ENCODE results near the gene ZBP1. TPM values are rescaled to one million over a fixed set of nuclear protein-coding genes. Genes with fewer than 3 reads are reported as not detected.

The ZBP1 gene
- total and polyA plus RNA-seq, 8 donors: 0.11 to 5.3 (median 0.39) TPM; not detected in 2

GRCh38 chr20:57649617-57650015 is 29.4 kb upstream of the ZBP1 start:
- Histone ChIP-seq H3K27me3 (no peaks in the 10 kb centered on the region), H3K4me3 (no peak overlapping the region), H3K27ac (no peak overlapping the region), H3K36me3 (peaks cover 0 to 30% of the 10 kb centered on the region in 2 donors), H3K4me1 (no peaks in the 10 kb centered on the region), H3K9me3 (peaks cover 0 to 5% of the 10 kb centered on the region in 2 donors)
- ATAC-seq: no peak
- TF ChIP-seq CTCF (IDR thresholded peaks at IDR 0.05): no peak
- intact Hi-C loops (cut with DNase I): loop anchor here in 1 of 2 donors (10.0 kb wide), 1 partner anchor 435 kb away; no protein-coding TSS in a partner anchor
- no peak for DNase-seq

GRCh38 chr20:57648878-57649616 is 28.8 kb upstream of the ZBP1 start:
- no peak for TF ChIP-seq CTCF (IDR thresholded peaks at IDR 0.05)
- Histone ChIP-seq H3K9me3 (peaks cover 0 to 5% of the 10 kb centered on the region in 2 donors), H3K36me3 (peaks cover 0 to 30% of the 10 kb centered on the region in 2 donors), H3K27ac (no peak overlapping the region), H3K27me3 (no peaks in the 10 kb centered on the region), H3K4me3 (no peak overlapping the region), H3K4me1 (no peaks in the 10 kb centered on the region)
- DNase-seq (no peak), ATAC-seq (no peak)
- intact Hi-C loops (cut with DNase I): no loop called here

GRCh38 chr20:57647933-57648785 is 27.9 kb upstream of the ZBP1 start:
- H3K4me1 ChIP-seq: no peaks in the 10 kb centered on the region
- no peak overlapping the region for H3K4me3 ChIP-seq
- H3K9me3 ChIP-seq: peaks cover 0 to 10% of the 10 kb centered on the region in 2 donors
- TF ChIP-seq CTCF (IDR thresholded peaks at IDR 0.05): no peak
- intact Hi-C loops (cut with DNase I): no loop called here
- no peaks in the 10 kb centered on the region for H3K27me3 ChIP-seq
- ATAC-seq (no peak), DNase-seq (no peak)
- peaks cover 0 to 30% of the 10 kb centered on the region in 2 donors for H3K36me3 ChIP-seq
- H3K27ac ChIP-seq: no peak overlapping the region

- no peaks in the 10 kb centered on the region for H3K27me3 ChIP-seq
Measured at GRCh38 chr20:57647006-57647932, 27.0 kb upstream of the ZBP1 start.

More at GRCh38 chr20:57647006-57647932, 27.0 kb upstream of the ZBP1 start:
- Histone ChIP-seq H3K9me3 (peaks cover 0 to 10% of the 10 kb centered on the region in 2 donors), H3K27ac (no peak overlapping the region), H3K4me3 (no peak overlapping the region), H3K36me3 (peaks cover 0 to 22% of the 10 kb centered on the region in 2 donors), H3K4me1 (no peaks in the 10 kb centered on the region)
- no peak for ATAC-seq
- TF ChIP-seq CTCF (IDR thresholded peaks at IDR 0.05): no peak
- intact Hi-C loops (cut with DNase I): no loop called here
- DNase-seq: no peak
